GM18858 (cell line): ENCODE measurements around the gene COMP.
"Not testable (repeated sequence)": the region's sequence is repeated elsewhere in the genome, so short reads cannot be mapped to it uniquely, and the experiment has no call there.

Experiments
- ATAC-seq: cut with Tn5 transposase; IDR thresholded peaks from one replicate; pipeline ENCODE4 v1.9.1; 2021; ENCODE audit not compliant: unreplicated experiment

Gene COMP

DNA sequence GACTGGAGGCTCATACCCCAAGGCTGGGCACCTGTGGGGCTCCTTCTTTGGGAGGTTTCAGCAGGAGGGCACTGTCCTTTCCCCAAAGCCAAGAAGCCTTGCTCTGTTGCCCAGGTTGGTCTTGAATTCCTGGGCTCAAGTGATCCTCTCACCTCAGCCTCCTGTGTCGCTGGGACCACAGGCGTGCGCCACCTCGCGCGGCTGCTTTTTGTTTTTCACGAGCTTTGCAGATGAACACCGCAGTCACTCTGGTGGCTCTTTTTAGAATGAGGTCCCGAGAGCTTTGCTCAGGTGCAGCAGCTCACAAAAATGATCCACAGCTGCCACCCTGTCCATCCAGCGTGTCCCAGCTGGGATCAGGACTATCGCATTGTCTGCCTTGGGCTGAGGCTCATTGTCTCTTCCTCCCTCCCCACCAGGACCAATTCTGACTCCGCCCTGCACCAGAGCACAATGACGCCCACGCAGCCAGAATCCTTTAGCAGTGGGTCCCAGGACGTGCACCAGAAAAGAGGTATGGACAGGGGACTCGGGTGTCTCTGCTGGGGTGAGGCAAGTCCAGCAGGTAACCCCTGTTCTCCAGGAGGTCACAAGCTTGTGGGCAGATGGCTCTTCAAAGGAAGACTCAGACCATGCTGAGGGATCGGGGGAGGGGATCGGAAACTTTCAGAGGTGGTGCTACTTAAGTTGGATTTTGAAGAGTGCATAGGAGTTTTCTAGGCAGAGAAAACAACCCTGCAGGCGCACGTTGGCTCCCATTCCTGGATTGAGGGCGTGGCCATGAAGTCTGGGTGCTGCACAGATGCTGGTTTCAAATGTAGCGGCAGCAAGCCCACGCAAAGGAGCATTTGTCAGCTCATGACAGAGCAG is 41.5 kb downstream of the COMP start:
- no peak for ATAC-seq

DNA sequence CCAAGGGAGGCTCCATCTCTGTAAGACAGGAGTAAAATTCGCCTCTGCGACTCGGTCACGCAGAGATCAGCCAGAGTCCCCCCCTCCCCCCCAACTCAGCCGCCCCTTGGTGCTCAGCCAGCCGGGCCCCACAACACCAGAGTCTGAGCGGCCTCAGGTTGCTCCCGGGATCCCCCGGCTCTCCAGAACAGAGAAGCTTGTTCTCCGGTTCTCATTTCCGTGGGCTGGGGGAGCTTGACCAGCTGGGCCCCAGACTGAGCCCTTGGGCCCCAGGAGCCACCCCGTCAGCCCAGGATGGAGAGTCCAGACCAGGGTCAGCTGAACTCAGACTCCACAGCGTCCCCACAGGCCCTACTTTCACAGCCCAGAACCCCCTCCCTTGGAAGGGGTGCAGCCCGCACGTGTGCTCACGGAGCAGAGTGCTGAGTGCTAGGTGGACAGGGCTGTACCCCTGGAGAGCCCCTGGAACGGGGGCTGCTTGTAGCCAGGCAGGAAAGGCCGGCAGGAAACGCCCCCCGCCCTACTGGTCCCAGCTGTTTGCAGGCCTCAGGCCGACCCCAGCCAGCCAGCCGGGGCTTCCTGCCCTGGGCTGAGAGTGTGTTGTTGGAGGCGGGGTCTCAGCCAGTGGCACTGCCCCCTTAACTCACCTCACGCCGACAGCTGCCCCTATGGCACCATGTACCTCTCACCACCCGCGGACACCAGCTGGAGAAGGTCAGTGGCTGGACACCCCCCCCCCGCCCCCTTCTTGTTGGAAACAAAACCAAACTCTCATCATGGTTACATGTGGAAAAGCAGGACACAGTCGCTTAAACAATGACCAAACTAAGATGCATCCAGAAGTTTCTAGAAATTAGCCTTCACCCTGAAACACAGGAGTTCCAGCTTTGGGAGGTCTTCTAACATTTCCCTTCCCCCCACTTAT is 44.4 kb downstream of the COMP start:
- no peak for ATAC-seq

DNA sequence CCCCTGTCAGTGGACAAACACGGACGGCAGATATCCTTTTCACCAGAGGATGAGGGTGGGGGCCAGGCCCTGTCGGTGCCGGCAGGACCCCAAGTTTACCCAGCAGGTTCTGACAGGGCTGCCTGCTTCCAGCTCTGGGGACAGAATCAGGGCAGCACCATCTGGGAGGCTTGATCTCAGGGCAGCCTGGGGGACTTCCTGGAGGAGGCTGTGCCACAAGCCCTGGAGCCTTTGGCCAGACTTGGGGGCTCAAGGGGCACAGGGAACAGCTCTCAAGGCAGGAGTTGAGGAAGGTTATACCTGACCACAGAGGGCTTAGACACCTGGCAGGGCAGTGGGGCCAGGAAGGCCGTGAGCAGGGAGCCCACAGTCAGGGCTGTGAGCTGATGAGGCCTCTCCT is 45.2 kb downstream of the COMP start:
- ATAC-seq, result no peak

DNA sequence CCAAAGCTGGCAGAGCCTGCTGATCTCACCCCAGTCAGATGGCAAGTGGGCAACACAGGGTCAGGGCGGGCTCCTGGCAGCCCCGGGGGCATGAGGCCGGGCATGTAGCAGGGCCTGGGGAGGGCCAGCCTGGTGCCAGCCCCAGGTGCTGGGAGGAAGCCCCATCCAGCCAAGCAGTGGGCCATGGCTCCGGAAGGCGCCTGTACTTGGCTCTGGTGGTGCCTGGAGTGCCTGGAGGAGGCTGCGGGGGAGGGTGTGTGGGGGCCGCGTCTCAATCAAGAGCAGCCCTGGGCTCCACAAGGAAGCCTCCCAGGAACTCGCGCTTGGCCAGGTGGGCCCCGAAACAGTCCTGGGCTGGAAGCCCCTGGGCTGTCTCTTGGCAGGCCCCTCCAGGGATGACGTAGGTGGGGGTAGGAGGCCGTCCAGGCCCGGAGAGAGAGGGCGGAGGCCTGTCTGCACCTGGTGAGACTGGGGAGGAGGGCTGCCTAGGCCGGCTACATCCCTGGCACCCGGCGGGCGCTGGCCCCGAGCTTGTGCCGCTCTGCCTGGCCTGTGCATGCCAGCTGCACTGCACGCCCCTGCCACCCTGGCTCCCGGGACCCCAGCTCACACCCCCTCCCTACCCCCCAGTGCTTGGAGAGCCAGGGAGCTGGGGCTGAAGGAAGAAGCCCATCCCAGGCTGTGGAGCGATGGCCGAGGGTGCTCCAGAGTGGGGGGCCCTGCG is 45.9 kb downstream of the COMP start:
- no peak for ATAC-seq

DNA sequence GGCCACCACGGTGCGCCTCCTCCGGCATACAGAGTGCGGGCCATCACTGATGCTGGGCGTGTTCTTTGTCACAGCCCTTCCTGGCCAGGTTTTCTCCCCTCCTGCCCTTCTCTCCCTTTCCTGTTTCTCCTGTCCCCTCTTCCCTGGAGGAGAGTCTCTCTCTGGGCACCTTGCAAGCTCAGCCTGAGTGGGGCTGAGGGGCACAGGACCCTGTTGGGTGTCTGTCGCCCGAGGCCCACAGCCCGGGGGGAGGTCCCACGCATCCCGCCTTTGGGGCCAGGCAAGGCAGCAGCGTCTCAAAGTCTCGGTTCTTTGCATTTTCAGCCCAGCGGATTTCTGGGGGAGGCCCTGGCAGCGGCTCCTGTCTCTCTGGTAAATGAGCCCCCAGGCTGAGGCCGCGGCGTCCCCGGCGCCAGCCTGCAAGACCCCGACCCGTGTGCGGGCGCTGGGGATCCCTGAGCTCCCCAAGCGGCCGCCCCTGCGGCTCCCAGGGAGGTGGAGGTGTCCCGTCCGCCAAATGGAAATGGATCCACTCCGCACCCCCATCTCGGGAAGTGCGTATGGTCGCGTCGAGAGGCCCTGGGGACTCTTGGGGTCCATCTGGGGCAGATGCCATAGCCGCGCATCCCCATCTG is 47.2 kb downstream of the COMP start:
- ATAC-seq, result no peak

DNA sequence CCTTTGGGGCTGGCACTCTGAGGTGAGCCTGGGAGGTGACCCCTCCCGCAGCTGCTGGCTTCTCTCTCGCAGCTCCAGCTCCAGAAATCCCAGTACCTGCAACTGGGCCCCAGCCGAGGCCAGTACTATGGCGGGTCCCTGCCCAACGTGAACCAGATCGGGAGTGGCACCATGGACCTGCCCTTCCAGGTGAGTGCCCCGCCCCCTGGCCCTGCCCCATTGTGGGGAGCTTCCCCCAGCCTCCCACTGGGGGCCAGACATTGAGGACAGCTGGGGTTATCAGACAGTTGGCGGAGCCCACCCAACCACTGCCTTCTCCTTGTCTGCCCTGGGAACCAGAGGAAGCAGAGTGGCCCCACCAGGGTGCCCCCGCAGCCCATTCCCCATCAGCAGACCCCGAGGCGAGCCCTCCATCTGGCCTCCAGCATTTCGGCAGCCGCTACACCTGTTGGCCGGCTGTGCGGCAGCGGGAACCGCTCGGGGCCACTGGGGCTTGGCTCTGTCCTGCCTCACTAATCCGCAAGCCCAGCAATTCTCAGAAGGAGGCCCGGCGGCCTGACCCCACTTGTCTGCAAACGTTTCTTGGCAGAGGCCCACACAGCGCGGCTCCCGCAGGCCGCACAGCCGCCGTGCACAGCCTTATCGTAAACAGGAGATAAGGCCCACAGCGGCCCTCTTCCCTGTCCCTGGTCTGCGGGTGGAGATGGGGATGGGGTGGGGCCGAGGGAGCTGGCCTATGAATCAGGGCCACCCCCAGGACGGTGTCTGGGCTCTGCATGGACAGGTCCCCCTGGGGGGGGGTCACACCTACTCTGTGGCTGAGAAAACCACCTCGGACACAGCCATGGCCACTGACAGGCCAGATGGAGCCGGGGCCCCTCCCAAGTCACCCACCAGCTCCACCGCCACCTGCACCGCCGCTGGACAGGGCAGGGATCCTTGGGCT is 48.0 kb downstream of the COMP start:
- ATAC-seq, result no peak

DNA sequence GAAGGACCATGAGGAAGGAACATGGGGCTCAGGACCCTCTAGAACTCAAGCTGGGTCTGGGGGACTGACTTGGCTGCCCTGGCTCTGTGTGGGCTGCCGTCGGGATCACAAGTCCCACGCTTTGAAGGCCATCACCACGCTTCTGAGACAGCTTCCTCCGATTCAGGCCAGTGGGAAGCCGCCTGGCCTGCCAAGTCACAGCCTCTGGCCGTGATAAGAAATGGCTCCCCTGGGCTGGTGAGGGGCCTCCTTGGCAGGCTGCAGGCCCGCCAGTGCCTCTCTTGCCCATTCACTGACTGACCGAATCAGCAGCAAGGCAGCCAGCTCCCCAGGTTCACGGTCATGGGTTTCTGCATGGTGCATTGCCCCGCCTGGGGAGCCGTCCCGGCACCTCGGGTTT is 48.8 kb downstream of the COMP start:
- no peak for ATAC-seq

DNA sequence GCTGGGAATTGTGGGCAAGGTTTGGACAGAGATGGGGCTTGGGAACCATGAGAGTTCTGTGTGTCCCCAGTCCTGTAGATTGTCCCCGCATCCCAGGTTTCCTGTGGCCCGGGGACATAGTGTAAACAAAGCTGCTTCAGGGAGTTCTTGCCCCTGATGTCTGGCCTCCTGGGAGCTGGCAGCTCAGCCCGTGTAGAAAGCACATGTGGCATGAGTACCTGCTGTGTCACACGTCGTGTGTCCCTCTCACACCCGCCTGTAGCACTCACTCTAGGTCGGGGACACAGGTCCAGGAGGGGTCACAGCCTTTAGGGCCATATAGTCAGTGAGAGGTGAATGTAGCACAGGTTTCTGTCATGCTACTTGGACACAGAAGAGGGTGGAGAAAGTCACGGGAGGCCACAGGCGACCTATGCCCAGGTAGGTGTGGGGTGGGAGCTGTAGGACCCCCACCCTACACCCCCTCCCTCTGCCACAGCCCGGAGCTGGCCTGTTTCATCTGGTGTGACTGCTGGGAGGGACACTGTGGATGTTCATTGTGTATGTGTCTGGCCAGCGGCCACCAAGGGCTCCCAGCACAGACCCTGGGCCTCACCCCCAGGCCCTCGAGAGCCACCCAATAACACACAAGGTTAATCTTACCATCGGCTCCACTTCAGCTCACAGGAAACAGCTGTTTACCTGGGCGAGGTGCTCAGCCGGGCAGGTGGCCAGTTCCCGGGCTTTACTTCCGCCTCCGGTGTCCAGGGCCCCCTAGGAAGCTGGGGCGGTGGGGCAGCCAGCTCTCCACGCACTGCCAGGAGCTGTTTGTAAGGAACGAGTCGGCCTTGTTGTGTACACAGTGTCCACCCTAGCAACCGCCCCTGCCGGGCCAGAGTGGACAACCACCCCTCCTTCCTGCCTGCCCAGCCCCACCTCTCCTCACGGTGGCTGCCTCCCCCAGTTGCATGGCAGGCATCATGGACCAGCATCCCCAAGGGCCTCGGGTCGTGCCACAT is 49.7 kb downstream of the COMP start:
- ATAC-seq, result no peak

DNA sequence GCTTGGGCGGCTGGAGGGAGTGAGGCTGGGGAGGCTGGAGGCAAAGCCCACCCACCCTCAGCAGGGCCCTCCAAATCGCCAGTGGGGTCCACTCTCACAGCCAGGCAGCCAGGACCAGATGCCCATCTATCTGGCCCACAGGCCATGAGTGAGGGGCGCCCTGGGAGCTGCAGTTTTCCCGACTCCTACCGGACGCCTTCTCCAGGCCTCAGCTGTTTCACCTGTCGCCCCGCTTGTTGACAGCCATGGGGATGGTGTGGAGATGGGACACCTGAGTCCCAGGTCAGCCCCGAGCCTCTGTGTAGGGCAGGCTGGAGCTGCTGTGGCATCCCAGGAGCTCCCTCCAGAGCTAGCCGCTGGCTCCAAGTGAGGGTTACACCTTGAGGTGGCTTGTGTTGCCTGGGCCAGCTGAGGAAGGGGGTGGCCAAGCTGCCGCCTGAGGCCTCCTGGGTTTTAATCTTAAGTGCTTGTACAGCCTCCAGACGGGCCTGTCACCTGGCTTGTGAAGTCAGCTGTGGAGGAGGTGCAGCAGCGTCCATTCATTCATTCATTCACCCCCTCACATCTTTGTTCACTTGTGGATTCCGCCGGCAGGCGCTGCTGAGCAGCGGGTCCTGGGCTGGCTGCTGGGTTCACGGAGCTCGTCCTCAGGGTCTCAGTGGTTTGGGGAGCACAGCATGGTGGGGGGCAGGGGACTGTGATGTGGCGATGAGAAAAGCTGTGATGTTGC is 52.0 kb downstream of the COMP start:
- no peak for ATAC-seq

DNA sequence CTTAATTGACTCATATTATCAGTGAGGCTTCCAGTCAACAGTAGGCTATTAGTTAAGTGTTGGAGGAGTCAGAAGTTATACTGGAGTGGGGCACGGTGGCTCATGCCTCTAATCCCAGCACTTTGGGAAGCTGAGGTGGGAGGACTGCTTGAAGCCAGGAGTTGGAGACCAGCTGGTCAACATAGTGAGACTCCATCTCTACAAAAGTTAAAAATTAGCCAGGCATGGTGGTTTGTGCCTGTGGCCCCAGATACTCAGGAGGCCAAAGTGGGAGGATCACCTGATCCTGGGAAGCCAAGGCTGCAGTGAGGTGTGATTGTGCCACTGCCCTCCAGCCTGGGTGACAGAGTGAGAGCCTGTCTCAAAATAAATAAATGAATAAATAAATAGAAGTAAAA is 53.2 kb downstream of the COMP start:
- ATAC-seq, result no peak

DNA sequence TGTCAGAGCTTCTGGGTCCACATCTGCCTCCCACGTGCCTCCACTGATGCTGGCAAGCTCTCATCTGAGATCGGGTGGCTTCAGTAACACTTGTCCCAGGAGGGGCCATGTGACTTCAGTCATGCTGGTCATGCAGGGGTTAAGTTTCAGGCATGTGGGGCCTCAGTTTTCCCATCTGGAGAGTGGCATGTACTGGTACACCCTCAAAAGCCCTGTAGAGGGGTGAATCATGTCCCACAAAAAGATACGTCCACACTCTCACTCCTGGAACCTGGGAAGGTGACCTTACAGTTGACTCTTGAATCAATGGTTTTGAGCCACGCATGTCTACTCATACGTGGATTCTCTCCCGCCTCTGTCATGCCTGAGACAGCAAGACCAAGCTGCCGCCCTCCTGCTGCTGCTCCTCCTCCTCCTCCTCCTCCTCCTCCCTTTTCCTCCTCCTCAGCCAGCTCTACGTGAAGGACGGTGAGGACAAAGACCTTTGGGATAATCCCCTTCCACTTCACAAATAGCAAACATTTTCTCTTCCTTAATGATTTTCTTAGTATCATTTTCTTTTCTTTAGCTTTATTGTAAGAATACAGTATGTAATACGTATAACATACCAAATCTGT is 53.7 kb downstream of the COMP start:
- no peak for ATAC-seq

DNA sequence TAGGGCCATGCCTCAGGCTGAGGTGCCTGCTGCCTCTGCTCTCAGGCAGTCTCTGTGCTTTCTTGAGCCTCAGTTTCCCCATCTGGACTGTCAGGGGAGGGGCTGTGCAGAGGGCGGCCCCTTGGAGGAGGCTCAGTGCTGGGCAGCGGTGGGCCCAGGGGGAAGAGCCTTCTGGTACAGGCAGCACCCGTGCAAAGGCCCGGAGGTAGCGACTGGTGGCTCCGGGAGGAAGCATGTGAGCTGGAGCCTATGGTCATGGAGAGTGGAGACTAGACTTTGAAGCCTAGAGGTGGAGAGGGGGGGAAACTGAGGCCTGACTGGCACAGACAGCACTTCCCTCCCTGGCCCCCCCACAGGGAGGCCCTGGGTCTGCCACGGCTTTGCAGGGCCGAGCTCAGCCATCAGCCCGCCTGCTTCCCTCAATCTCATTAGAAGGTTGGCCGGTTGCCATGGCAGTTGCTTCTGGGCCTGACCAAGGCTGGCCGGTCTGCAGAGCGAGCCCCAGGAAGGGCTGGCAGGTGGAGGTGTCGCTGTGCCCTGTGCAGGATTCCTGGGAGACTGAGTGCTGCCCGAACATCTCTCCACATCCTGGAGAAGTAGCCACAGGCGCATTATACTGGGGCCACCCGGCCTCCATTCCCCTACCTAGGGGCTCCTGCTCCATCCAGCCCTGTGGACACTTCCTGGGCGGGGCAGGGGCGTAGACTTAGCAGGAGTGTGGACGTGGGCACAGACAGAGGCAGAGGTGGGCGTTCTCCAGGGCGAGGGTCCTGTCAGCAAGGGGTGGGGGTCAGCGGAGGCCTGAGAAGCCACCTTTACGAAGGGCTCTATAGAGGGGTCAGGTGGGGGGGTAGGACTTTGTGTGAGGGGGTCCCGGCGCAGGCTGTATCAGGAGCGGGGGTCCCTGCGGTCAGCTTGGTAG is 54.4 kb downstream of the COMP start:
- no peak for ATAC-seq

DNA sequence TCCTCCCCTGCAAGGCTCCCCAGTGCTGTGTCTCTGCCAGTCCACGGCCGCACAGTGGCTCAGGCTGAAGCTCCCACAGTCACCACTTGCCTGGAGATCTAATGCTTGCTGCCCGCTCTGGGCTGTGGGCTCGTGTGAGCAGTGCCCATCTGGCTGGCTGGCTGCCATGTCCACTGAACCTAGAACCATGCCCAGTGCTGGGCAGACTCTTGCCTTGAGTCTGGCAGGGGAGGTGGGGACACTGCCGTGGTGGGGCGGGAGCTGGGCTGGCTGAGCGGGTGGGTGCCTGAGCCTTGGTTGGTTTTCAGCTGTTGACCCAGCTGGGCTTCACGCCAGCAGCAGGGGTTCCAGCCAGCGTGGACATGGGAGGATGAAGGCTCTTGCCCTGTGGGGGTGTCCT is 55.4 kb downstream of the COMP start:
- ATAC-seq, result no peak

DNA sequence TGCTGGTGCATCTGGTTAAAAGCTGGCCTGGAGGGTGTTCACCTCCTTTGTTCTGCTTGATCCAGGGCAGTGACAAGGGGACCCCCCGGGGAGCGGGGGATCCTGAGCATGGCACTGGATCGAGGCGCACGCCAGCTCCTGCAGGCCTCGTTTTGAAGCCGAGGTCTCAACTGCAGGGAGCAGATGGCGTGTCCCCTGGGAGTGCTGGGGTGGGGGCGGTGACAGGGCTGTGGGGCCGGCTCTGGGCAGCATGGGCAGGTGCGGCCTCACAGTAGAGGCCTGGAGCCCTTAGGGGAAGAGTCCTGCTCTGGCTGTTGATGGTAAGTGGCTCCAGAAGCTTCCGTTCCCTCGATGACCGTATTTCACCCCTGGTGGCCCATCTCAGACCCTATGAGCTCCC is 55.8 kb downstream of the COMP start:
- no peak for ATAC-seq

DNA sequence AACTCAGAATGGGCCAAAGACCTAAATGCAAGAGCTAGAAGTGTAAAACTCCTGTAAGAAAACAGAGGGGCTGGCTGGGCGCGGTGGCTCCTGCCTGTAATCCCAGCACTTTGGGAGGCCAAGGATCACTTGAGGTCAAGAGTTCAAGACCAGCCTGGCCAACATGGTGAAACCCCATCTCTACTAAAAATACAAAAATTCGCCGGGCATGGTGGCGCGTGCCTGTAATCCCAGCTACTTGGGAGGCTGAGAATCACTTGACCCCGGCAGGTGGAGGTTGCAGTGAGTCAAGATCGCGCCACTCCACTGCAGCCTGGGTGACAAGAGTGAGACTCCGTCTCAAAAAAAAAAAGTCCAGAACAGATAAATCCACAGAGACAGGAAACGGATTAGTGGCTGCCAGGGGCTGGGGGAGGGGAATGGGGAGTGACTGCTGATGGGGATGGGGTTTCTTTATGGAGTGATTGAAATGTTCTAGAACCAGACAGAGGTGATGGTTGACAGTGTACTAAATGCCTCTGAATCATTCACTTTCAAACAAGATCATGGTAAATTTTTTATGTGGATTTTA is 57.3 kb downstream of the COMP start:
- ATAC-seq, result not testable (repeated sequence)

DNA sequence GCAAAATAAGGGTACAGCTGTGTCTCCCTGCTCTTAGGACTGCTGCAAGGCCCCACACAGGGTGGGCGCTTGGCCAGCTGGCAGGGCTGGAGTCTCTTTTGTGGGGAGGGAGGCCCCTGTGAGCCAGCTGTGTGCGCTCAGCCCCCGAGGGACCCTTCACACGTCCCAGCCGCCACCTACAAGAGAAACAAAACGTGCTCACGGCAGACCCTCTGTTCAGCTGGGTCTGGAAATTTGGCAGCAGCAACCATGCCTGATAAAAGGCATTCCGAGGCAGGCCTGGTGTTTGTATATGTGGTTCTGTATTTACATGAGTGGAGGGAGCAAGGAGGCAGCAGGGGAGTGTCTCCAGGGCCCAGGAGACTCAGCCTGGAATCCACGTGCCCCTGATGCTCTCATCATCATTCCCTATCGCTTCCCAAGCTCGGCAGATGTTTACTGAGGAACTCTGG is 57.9 kb downstream of the COMP start:
- ATAC-seq, result no peak
